Cerebellar nuclear complex (tissue), 1 donor: ENCODE results near the gene ZBTB16.

ENCODE experiments used
- DNase-seq, 2 experiments: peaks; one replicate each; lab custom pipeline; 2025; lab: John Stamatoyannopoulos, UW

ZBTB16 gene

GRCh38 chr11:114183044-114183511 lies 123.6 kb downstream of the ZBTB16 start:
- no peak for DNase-seq

GRCh38 chr11:114185436-114185835 lies 125.9 kb downstream of the ZBTB16 start:
- no peak for DNase-seq

GRCh38 chr11:114187173-114187572 lies 127.7 kb downstream of the ZBTB16 start:
- no peak for DNase-seq

- DNase-seq: no peak
These were observed 129.5 kb downstream of the ZBTB16 start for GRCh38 chr11:114188851-114189570.

GRCh38 chr11:114190630-114191029 lies 131.1 kb downstream of the ZBTB16 start:
- no peak for DNase-seq

- no peak for DNase-seq
These were observed 132.4 kb downstream of the ZBTB16 start for GRCh38 chr11:114191893-114192292.

GRCh38 chr11:114192841-114193389 lies 133.4 kb downstream of the ZBTB16 start:
- DNase-seq: no peak

- no peak for DNase-seq
These were observed 134.5 kb downstream of the ZBTB16 start for GRCh38 chr11:114193730-114194679.

- no peak for DNase-seq
These were observed 135.2 kb downstream of the ZBTB16 start for GRCh38 chr11:114194702-114195101.

GRCh38 chr11:114195151-114195550 lies 135.6 kb downstream of the ZBTB16 start:
- DNase-seq: no peak

GRCh38 chr11:114195981-114196731 lies 136.6 kb downstream of the ZBTB16 start:
- DNase-seq: no peak

- DNase-seq: no peak
These were observed 137.6 kb downstream of the ZBTB16 start for GRCh38 chr11:114196997-114197703.

- no peak for DNase-seq
These were observed 138.4 kb downstream of the ZBTB16 start for GRCh38 chr11:114197799-114198500.

- DNase-seq: no peak
These were observed 139.5 kb downstream of the ZBTB16 start for GRCh38 chr11:114199051-114199450.

GRCh38 chr11:114200351-114201133 lies 141.0 kb downstream of the ZBTB16 start:
- DNase-seq: no peak

GRCh38 chr11:114201219-114201618 lies 141.7 kb downstream of the ZBTB16 start:
- DNase-seq: no peak

- DNase-seq: no peak
These were observed 142.6 kb downstream of the ZBTB16 start for GRCh38 chr11:114202011-114202609.

GRCh38 chr11:114207096-114207495 lies 147.6 kb downstream of the ZBTB16 start:
- no peak for DNase-seq

GRCh38 chr11:114208377-114208776 lies 148.9 kb downstream of the ZBTB16 start:
- no peak for DNase-seq
